NOMO-1 treated with DMSO at 0.1 percent for 48 hours (cell line): ENCODE measurements around the gene L3MBTL4.

Experiments
- DNase-seq: peaks from one replicate; lab custom pipeline; 2025; ENCODE audit not compliant: unreplicated experiment; lab: John Stamatoyannopoulos, UW

The L3MBTL4 gene

GRCh38 chr18:6255886-6256285, 158.8 kb downstream of the L3MBTL4 start:
- DNase-seq = no peak

DNA sequence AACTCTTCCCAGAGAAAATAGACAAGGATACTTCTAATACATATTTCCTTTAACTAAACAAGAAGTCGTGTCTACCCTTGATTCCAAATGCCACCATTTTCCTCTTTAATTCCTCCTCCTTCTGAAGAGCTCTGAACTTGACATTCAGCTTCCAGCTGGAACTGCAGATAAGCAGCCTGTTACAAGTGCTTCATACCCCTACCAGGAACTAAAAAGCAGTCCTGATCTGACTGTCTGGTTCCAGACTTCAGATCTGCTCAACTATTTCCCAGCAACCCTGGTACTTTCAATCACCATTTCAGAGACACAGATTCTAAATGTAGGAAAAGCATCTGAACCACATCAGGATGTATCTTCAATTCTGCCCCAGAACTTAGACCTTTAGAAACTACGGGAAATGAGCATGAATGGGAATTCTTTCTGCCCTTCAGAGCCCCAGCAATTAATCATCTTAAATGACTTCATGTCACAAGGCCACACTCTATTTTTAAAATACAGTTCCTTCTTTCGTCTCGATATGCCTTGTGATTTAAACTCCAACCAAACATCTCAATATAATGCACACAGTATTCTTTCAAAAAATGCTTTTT, 159.5 kb downstream of the L3MBTL4 start:
- peak; percentile 35 for DNase-seq

DNA sequence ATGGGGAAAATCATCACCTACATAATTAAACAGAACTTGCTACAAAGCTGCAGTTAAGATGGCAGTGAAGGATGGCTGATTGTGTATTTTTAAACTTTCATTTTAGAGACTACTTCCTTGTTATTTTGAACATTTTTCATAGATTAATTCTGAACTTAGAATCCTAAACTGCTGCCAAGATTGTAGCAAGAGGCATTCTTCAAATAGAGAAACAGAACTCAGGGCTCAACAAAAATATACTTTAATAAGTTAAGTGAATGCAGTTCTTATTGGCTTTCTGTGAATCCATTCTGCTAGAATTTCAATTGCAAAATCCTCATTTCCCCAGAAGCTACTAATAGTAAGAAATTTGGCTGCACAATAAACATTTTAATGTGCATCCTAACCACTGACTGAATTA, 160.3 kb downstream of the L3MBTL4 start:
- no peak for DNase-seq

DNA sequence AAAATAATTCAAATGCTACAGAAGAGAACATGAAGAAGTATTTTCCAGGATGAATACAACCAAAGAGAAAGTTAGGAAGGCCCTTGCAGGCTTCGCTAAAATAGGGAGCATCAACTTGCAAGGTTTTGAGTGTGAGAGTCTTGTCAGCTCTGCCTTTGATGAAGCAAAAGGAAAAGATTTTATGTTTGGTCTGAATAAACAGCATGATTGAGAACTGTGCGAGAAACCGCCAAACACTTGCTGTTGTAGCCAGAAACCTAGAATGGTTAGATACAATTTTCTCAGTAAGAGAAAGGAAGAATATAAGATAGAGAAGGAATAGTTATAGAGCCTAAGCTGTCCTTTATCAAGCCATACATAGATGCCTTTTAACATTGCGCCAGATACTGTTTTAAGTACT, 163.6 kb downstream of the L3MBTL4 start:
- DNase-seq = no peak

GRCh38 chr18:6249788-6250187, 164.9 kb downstream of the L3MBTL4 start:
- DNase-seq = no peak

GRCh38 chr18:6249170-6249569, 165.5 kb downstream of the L3MBTL4 start:
- DNase-seq = no peak

GRCh38 chr18:6248017-6248416, 166.7 kb downstream of the L3MBTL4 start:
- no peak for DNase-seq

- no peak for DNase-seq
These were observed 172.7 kb downstream of the L3MBTL4 start for GRCh38 chr18:6242004-6242403.

- no peak for DNase-seq
These were observed 175.0 kb downstream of the L3MBTL4 start for GRCh38 chr18:6239716-6240115.

- no peak for DNase-seq
These were observed 178.5 kb downstream of the L3MBTL4 start for GRCh38 chr18:6236258-6236657.

GRCh38 chr18:6222271-6222670, 192.4 kb downstream of the L3MBTL4 start:
- DNase-seq = no peak

GRCh38 chr18:6221602-6222014, 193.1 kb downstream of the L3MBTL4 start:
- no peak for DNase-seq

DNA sequence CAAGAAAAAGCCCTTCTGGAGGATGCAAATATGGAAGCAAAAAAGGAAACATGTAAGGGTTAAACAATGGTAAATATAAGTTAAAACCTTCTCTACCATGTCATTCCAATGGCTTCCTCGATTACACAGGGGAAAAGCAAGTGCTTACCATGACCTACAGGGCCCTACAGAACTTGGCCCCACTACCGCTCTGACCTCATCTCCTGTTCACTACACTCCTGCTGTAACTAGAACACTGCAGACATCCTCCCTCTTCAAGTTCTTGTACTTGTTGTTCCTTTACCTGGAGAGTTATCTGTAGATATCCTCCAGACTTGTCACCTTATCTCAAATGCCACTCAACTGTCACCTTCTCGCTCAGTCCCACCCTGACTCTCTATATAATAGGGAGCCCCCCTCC, 194.6 kb downstream of the L3MBTL4 start:
- no peak for DNase-seq

DNA sequence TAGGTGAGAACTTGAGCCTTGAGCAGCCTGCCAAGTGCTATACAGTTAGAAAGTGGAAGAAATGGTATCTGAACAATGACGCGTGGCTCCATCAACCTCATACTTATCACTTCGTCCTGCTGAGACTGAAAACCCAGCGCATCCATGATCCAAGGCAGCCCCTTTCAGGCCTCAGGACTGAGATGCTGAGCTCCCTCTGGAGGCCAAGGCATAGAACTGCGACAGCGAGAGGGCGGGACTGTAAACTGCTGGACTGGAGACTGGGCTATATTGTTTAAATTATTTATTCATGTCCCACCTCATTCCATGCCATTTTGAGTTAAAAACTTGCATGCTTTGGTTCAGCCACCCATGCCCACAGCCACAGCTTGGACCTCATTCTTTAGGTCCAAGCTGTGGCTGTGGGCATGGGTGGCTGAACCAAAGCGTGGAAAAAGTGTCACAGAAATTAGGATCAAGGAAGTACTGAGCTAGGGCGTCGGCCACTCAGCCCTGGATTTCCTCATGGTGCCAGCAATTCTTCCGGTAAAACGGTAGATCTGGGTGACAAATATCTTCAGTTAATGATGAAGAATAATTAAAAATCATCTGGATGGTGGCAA, 195.5 kb downstream of the L3MBTL4 start:
- peak; percentile 33 for DNase-seq

DNA sequence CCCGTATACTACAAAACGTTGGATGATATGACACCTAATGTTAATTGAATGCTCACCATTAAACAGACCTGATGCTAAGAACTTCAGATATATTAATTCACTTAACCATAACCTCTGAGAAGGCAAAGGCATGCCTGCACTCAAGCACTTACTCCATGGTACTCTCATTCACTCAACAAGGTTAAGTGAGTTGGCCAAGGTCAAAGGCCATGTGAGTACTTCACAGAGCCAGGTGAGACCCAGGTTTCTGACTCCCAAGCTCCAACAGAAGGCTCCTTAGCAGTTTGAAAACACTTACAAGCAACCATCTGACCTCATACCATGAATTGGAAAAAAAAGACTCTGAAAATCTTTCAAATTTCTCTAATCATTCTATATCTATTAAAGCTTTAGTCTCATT, 198.8 kb downstream of the L3MBTL4 start:
- no peak for DNase-seq

- DNase-seq = no peak
These were observed 203.6 kb downstream of the L3MBTL4 start for GRCh38 chr18:6211174-6211504.

- no peak for DNase-seq
These were observed 204.2 kb downstream of the L3MBTL4 start for GRCh38 chr18:6210349-6211173.

DNA sequence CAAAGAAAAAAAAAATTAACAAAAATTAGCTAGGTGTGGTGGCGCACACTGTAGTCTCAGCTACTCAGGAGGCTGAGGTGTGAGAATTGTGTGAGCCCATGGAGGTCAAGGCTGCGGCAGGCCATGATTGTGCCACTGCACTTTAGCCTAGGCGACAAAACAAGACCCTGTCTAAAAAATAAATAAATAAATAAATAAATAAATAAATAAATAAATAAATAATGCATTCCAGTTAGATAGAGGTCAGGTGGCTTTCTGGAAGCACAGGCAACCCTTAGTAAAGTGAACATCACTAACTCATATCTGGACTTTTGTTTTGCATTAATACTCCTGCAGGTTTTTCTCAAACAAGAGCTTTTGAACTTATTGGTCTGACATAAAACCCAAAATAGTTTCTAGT, 206.8 kb downstream of the L3MBTL4 start:
- no peak for DNase-seq

- no peak for DNase-seq
These were observed 207.6 kb downstream of the L3MBTL4 start for GRCh38 chr18:6207116-6207515.

- no peak for DNase-seq
These were observed 209.0 kb downstream of the L3MBTL4 start for GRCh38 chr18:6205706-6206105.

- no peak for DNase-seq
These were observed 210.2 kb downstream of the L3MBTL4 start for GRCh38 chr18:6204476-6204875.

DNA sequence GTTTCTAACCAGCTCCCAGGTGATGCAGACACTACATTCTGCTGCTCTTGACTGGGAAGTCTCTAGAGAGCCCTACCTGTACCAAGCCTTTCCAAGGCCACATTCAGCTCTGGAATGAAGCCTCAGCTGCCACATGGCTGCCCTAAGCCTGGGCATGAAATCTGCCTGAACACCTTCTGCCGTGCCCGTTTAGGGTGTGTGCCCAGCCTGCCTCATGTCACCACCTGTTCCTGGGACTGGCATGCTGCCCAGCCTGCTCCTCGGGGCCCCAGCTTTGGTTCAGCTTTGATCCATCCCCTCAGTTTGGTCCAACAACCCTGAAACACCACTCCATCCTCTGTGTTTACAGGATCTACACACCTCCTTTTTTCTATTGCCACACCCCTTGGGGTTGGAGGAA, 210.9 kb downstream of the L3MBTL4 start:
- DNase-seq = no peak
